Activated effector memory CD4-positive, alpha-beta T cell treated with anti-CD3 and anti-CD28 coated beads, Interleukin-2, amount 50 U/mL, for 16 hours (primary cell): ENCODE data around the gene MAP1LC3A.

ENCODE experiments used
- DNase-seq: peaks from one replicate; pipeline ENCODE4 v3.0.0-alpha.2; 2020

The MAP1LC3A gene

DNA sequence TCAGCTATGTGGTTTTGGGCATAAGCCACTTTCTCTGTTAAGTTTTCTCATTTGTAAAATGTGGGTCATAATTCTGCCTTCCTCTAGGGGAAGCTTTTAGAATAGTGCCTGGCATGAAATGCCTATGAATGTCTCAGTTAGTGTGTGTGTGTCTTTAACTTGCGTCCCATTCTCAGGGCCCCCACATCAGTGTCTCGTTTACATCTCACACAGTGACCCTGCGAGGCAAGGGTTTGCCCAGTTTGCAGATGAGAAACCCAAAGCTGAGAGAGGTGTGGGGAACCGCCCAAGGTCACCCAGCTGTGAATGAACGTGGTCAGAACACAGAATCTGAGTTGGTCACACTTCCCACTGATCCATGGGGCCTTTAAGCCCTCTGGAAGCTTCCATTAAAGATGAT lies 28.2 kb upstream of the MAP1LC3A start:
- DNase-seq = peak; percentile 50

DNA sequence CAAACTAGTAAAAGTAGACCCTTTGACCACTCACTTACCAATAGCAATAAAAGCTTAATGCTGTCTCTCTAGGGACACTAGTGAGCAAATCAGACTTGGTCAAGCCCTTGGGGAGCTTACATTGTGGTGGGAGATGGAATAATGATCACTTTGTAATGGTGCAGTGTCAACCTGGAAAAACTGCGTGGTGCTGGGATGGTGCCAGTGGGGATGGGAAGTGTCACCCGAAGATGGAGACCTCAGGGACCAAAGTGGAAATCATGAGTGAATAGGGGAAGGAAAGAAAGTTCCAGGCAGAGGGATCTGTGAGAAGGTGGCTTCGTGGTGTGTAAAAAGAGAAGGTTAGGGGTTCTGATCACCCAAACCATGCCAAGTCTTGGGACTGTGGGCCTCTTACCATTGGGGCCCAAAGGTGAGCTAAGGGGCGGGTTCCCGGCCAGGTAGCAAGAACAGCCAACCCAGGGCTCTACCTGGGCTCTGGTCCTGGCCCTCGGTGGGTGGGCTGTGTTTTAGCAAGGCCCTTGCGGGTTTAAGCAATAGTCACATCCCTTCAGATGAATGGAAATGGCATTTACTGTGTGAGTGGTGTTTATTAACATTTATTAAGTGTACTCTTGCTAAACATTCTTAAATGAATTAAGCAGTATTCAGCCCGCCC lies 26.8 kb upstream of the MAP1LC3A start:
- peak; percentile 31 for DNase-seq

DNA sequence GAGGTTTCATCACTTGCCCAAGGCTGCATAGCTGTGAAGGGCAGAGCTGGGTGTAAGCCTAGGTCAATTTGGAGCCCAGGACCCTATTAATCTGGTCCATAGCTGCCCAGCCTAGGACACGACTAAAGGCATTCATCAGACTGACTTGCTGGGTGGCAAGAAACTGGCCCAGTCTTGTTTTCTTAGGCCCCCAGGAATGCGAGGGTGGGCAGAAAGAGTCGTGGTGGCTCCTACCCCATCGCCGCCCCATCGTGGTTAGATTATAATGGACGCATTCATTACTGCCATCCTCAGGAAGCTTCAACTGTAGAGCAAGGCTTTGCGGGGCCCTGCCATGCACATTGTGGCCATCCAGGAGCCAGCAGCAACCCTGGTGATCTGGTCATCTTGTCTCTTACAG lies 26.2 kb upstream of the MAP1LC3A start:
- DNase-seq = peak; percentile 30

DNA sequence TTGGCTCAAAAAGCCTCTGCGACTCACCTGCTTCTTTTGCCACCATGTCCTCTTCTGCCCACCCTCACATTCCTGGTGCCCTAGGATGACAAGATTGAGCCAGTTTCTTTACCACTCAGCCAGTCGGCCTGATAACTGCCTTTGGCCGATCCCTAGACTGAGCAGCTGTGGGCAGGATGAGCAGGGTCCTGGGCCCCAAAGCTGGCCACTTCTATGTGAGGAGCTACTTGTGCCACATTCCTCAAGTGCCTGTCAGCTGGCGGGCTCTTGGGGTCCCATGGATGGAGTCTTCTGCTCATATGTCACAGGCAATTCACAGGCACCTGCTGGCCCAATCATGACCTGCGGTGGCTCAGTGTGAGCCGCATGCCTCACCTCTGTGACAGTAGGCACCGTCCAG lies 25.8 kb upstream of the MAP1LC3A start:
- peak; percentile 45 for DNase-seq

DNA sequence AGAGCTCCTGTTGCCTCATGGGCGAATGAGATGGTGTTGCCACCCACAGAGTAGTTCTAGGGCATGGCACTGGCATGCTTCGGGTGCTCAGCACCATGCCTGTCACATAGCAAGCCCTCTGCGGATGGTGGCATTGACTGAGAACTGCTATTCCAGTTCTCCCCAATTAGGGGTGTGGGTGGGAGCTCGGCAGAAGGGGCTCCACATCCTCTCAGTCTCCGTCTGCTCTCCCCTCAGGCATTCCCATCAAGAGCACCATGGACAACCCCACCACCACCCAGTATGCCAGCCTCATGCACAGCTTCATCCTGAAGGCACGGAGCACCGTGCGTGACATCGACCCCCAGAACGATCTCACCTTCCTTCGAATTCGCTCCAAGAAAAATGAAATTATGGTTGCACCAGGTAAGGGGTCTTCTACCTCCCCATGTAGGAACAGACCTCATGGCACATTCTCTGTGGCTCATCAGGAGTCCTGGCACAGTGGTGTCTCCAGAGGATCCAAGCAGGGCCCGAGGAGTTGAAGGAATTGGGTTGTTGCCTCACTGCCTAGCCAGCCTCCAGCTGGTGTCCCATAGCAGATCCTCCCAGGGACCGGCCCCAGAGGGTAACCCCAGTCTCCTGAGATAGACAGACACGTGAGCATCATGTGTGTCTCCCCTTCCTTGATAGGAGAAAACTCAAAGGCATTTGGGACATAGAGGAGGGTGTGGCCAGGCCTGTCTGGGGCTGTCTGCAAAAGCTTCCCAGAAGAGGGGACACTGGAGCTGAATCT lies 23.9 kb upstream of the MAP1LC3A start:
- DNase-seq = peak; percentile 33

DNA sequence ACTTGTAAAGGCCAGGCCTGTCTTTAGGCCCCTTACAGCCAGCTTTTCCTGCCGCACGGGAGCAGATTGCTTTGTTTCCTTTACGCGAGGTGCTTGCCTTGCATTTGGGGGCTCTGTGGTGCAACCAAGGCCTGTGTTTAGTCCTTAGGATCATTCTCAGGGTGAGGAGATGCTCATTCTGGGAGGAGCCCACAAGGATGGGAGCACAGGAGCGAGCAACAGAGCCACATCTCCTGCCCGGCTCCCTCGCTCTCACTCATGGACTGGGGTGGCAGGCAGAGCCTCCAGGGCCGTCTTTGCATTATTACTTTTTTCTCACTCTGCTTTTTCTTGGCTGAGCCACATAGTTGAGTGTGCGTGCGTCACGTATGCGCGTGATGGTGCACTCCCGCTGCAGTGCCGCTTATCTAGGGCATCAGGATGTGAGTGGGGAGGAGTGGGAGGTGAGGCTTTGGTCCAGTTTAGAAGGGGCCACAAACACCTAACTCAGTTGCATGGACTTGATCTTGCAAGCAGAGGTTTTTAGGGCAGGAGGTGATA lies 23.1 kb upstream of the MAP1LC3A start:
- DNase-seq = no peak

DNA sequence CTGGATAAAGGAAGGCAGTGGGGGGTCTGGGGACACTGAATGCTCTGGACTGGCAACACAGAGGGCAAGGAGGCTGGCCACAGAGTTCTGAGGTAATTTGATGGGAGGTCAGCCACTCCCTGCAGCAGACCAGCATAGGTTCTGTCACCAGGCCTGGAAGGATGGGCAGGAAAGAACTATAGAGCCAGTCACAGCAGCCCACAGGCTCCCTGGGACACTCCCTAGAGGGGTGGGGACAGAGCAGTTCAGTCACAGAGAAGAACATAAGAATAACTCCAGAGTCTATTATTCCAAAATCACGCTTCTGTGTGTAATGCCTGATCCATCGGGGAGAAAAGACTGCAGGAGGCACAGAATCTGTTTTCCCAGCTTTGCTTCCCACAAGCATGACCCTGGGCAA lies 22.7 kb upstream of the MAP1LC3A start:
- no peak for DNase-seq

DNA sequence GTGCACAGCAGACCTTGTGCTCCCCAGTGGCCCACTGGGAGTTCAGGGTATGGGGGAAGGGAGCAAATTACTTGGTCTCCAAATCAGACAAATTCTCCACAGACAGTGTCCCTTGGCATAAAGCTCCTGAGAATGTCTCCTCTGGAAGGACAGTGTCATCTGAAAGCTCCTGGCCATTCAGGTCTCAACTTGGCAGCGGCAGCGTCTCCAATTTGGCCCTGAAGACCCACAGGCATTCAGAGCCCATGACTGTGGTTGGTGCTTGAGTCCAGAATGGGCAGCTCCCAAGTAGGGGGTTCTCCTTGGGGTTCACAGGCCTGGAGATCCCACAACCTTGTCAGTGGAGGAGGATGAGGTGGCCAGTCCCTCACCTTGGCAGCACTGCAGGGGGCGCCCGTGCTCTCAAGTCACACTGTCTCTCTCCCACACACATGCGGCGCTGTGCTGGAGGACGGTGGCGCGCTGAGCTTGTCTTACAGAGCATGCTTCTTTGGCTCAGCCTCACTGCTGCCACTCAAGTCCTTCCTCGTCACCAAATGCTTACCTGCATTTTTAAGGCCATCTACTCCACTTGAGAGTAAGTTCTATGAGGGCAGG lies 21.6 kb upstream of the MAP1LC3A start:
- peak; percentile 84 for DNase-seq

DNA sequence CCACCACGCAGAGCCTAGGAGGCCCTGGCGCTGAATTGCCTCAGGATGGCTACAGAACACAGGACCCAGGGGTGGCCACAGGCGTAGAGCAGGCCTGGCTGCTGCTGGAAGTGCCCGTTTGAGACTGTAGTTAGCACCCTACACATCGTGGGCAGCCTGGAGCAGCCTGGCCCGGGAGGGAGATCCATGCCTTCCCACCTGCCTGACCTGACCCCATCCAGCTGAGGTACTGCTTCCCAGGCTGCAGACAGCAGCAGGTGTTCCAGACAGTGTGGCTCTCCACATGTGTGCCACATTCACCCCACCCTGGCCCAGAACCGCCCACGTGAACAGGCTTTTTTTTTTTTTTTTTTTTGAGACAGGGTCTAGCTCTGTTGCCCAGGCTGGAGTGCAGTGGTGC lies 20.9 kb upstream of the MAP1LC3A start:
- DNase-seq = no peak

DNA sequence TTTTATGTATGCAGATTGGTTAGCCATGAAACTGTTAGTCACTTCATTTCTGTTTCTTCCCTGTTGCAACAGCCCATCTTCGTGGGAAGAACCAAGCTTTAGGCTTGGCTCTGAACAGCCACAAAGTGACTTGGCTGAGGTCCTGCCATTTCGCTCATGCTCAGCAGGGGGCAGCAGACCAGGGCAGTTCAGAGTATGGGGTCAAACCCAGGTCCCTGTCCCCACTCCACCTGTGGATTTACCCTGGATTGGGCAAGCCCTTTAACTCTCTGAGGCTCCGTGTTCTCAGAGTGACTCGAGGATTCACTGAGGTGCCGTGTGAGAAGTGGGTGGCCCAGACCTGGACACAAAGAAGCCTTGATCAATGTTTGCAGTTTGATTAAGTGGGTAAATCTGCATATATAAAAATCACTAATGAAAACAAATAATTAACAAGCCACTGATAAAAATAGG lies 19.8 kb upstream of the MAP1LC3A start:
- DNase-seq = peak; percentile 86

DNA sequence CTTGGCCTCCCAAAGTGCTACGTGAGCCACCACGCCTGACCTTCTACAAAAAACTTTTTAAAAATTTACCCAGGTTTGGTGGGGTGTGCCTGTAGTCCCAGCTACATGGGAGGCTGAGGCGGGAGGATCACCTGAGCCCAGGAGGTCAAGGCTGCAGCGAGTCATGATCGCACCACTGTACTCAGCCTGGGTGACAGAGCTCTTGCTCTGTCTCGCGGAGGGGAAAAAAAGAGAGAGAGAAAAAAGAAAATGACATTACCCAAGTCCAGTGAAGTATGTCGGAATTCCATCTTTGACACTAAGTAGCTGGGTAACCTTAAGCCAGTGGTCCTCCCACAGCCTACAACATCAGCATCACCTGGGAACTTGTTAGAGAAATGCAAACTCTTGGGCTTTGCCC lies 18.8 kb upstream of the MAP1LC3A start:
- no peak for DNase-seq

DNA sequence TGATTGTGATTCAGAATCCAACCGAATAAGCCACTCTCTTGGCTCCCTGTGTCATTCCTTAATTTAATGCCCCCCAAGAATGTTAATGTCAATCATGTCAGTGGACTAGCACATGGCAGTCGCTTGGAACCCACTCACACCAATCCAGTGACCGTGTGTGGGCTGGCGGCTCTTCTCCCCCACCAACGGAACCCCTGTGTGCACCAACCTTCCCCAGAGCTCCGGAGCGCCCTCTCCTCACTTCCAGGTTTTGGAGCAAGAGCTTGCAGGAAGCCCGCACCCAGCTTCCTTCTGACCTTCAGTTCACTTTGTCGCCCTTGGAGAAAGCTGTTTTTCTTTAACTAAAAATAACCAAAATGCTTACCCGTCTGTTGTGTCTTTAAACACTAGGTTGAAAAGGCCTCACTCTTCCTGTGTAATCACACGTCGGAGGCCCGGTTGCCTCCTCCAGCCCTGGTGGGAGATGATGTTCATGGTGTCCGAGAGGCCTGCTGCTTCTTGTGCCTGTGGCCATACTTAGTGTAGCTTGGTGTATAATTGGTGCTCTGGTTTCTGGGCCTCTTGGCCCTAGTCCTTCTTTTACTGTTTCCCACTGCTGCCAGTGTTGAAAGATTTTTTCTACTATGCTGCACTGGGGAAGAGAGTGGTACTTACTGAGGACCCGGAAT lies 17.8 kb upstream of the MAP1LC3A start:
- DNase-seq = no peak

DNA sequence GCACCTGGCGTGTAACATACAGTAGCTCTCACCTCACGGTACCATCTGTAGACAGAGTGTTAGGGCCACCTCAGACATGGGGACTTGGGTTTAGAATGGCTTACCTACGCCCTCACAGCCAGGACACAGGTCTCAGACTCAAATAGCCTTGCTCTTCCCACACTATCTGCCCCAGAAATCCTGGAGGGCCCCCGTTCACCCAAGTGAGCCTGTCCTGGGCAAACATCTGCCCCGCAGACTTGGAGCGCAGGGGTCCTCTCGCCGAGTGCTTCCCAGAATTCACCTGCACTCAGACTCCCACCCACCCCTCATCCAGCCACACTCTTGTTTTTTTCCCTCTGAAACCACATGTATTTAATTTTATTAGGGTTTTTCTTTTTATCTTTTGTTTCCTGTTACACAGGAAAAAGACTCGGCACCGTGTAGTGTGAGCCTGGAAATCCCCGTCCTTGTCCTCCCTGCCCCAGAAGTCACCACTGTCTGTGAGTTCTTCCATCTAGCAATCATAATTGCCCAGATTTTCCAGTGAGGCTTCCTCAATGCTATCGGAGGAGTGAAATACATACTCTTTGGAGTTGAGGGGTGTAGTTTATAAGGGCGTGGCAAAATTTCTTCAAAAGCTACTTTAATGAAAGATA lies 17.1 kb upstream of the MAP1LC3A start:
- DNase-seq = peak; percentile 82

DNA sequence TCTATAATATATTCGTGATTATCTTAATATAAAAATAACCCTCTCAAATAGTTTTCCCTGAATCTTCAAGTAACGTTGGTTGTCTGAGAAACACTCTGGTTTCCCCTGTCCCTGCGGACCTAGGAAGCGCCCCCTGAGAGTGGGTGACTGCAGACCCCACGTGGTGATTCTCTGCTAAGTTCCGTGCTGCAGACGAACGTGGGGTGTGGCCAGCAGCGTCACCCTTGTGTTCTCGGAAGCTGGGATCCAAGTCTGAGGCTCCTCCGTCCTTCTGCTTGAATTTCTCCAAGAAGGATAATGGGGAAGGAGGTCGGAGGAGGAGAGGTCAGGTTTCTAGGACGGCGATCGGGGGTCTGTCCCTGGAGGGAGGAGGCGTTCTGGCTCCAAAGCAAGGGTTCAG lies 16.6 kb upstream of the MAP1LC3A start:
- DNase-seq = no peak

DNA sequence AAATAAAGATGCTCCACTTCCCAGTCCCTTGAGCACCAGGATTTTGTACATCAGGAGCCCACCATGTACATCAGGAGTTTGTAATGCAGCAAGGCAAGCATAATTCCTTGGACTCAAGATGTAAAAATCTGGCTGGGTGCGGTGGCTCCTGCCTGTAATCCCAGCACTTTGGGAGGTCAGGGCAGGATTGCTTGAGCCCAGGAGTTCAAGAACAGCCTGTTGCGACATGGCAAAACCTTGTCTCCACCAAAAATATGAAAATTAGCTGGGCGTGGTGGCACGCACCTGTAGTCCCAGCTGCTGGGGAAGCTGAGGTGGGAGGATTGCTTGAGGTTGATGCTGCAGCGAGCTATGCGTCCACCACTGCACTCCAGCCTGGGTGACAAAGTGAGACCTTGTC lies 16.1 kb upstream of the MAP1LC3A start:
- DNase-seq = no peak

DNA sequence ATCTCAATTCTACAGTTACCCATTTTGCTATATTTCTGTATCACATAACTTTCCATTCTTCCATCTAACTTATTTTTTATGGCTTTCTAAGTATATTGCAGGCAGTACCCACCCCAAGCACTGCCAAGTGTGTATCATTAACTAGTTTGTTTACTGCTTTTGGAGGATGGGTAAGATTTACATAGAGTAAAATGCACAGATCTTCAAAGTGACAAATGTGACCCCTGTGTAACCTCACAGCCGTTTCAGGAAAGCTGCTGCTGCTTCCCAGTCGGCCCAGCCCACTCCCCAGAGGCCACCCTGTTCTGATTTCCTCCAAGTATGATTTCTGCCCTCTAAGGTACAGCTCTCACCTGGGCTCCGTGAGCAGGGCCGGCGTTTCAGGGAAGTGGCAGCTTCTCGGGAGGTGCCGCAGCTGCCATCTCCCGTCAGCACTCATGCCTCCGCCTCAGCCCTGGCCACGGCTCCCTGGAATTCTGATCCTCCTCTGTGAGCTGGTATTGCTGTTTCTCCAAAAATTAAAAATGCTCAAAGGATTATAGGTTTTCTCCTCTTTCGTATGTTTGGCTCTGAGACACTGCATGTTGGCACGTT lies 15.0 kb upstream of the MAP1LC3A start:
- DNase-seq = no peak

DNA sequence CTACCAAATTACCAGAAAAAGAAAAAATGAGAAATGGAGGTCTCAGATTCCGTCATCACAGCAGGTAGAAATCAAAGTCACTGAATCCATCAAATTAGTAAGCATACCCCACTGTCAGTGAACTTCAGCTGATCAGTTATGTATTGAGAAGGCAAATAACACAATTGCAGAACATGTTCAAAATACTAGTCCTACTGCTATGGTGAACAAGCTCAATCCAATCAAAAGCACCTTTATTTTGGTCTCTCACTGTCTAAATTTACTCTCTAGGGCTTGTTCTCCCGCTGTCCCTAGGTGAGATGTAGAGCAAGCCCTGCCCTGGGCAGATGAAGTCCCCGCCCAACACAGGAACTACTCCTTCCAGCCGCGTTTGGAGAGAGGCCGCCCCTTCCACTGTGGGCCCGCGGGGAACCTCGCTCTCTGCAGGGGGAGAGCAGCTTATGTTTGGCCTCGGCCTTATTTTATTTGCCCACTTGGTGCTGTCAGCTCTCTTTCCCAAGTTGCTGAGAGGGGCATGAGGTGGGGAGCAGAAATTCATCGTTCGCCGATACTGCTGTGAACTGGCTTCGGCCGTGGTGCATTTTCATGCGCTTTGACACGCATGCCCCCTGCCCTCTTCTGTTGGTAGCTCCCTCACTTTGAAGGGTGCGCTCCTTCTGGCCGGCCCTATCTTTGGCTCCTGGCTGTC lies 14.3 kb upstream of the MAP1LC3A start:
- DNase-seq = peak; percentile 76

DNA sequence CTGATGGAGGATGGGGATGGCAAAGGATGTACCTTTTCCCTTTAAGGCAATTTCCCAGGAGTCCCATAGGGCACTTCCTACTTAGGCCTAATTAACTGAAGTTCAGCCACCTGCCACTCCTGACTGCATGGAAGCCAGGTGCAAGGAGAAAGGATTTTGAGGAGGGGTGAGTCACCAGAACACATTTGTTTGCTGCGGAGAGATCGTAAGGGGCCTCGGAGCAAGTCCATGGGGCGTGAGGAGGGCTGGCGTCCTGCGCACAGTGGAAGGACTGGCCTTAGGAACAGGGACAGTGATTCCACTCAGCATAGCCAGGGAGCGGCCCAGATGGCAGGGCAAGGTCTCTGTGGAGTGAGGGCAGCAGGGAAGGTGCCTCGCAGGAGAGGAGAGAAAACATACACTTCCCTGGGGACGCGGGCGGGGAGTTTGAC lies 11.8 kb upstream of the MAP1LC3A start:
- no peak for DNase-seq

DNA sequence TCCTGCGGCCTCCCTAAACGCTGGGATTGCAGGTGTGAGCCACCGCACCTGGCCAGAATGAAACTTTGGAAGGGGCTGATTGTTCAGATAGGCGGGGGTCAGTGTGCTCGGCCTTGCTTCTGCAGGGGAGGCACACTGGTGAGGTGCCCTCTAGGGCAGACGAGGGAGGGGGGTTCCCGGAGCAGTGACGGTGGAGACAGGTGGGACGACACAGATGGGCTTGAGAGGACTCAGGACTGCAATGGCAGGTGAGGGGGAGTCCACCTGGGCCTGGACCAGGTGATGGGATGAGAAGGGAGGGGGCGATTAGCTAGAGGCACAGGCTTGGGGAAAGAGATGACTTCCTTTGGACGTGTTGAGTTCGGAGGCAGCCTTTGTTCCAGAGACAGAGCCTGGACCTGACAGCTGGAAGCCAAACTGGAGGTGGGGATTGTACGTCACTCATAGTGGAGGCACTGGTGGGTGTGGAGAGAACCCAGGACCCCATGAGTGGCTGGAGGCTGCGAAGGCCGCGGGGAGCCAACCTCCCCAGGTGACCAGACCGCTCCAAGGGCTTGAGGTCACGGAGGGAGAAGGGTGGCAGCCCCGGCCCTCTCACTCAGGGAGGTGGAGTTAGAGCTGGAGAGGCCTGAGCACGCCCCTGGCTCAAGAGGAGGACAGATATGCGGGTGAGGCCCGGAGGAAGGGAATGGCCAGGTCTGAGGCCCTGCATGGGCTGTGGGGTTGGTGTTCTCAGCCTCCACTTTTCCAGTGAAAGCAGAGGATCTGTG lies 10.5 kb upstream of the MAP1LC3A start:
- no peak for DNase-seq

DNA sequence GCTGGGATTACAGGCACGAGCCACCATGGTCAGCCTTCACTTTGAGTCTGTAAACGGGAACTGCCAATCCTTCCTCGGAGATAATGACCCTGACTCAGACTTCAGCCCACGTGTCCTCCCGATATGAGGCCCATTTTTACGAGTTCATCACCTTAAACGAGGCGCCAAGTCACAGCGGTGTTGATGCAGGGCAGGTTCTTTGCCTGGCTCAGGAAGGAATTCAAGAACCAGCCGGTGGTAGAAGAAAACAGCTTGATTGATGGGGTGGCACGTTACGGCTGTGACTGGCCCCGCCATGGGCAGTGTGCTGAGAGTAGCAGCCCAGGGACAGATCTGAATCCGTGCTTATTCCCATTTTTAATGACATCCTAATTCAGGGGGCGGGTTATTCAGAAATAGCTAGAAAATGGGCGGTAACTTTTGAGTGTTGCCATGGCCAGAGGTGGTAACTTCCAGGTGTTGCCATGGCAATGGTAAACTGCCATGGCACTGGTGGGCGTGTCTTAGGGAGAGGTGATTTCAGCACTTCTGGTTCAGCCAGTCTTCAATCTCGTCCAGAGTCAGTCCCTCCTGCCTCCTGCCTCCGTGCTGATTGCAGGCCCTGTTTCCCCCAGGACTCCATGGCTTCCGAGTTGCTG lies 9.1 kb upstream of the MAP1LC3A start:
- no peak for DNase-seq

DNA sequence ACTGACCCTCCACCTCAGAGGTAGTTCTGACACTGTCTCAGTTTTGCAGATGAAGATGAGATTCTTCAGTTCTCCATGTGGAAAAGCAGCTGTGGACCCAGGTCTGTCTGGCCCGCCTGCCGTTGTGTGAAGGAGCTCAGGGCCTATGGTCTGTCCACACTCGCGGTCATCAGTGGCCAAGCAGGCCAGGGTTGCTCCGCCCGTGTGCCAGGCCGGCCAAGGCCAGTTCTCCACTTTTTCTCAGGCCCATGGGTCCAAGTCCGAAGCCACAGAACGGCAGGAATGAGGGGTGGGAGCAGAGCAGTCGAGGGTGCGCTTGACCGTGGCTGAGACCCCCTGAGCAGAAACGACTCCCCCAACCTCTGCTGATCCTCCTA lies 8.6 kb upstream of the MAP1LC3A start:
- no peak for DNase-seq
